GM19397 (cell line): ENCODE data around the gene EGLN1.

ENCODE experiments used
- ATAC-seq: cut with Tn5 transposase; IDR thresholded peaks from one replicate; pipeline ENCODE4 v1.9.1; 2021; ENCODE audit warnings: mild to moderate bottlenecking, moderate library complexity; ENCODE audit not compliant: unreplicated experiment

Gene EGLN1

DNA sequence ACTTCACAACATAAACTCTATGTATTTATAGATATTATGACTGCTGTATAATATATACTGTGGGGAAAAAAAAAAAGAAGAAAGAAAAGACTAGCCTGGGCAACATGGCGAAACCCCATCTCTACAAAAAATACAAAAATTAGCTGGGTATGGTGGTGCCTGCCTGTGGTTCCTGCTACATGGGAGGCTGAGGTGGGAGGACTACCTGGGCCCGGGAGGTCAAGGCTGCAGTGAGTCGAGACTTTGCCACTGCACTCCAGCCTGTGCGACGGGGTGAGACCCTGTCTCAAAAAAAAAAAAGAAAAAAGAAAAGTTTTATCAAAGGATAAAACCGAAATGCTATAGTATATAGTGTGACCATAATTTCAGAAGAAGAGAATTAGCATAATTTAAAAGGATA is 87.1 kb downstream of the EGLN1 start:
- no peak for ATAC-seq

DNA sequence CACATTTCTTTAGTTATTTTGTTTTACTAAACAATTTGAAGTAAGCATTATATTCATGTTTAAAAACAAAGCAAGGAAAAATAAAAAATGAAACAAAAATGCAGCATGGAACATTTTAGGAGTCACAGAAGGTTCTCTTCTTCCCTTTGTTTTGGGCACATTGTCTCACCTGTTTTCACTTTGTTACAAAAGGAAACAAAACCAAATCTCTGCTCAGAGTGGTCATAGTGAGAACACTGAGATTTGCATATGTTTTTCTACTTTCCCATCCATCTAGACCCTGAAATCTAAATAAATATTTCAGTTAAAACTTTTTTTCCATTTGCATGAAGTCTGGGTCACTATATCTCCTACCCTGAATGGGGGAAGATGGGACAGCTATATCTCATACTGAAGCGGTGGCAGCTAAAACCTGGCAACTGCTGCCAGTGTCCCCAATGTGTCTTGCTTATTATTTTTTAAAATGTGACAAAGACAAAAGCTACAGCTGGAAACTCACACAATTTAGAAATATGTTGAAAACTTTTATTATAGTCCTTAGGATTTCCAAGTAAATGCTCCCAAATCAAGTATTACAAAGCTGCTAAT is 87.9 kb downstream of the EGLN1 start:
- no peak for ATAC-seq

DNA sequence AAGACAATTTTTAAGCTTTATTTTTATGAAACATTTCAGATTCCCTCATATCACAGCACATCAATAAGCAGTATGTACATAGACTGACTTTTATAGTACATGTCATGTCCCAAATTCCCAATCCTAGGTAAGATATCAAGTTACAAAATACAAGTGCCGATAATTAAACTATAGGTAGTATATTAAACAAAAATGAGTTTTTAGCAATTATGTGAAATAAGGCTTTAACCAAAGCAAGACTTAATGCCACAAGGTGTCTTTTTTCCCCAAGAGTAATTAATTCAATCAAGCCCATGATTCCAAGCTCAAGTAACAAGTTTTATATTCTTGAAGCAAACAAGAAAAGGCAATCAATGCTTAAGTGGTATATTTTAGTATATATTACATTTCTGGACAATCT is 89.3 kb downstream of the EGLN1 start:
- no peak for ATAC-seq

DNA sequence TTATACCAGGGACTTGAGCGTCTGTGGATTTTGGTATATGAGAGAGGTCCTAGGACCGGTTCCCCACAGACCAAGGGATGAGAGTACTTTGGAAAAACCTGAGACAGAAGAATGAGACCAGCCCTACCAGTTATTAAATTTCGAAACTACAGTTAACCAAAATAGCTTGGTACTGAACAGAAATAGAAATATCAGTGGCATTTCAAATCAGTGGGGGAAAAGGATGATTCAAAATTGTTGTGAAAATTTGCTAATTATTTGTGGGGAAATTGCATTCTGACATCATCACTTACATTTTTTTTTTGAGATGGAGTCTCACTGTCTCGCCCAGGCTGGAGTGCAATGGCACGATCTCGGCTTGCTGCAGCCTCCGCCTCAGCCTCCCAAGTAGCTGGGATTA is 92.6 kb downstream of the EGLN1 start:
- ATAC-seq: no peak

DNA sequence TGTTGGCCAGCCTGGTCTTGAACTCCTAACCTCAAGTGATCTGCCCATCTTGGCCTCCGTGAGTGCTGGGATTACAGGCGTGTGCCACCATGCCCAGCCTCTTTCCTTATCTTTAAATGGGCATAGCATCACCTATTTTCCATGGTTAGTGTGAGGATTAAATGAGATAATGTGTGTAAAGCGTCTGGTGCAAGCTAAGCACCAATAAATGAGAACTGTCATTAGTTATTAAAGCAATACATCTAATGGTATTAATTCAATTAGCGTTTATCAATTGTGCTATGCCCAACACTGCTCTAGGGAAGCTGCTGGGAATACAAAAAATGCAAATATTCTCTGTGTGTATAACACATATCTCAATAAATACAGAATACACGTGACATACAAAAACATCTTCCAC is 94.5 kb downstream of the EGLN1 start:
- ATAC-seq: no peak

DNA sequence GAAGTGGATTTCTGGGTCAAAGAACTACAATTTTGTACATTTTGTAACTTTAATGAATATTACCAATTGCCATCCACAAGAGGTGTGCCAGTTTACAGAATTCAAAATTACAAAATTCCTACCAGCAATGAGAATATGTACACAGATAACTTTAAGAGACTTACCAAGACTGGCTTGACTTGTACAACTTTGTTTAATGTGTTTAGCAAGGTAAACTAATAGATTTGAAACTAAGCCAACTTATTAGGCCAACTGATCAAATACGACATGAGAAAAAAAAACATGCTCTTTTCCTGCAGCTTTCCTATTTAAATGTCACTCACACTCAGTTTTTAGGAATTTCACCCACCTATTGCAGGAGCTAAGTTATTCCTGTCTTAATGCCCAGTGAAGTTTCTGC is 95.8 kb downstream of the EGLN1 start:
- ATAC-seq: no peak

DNA sequence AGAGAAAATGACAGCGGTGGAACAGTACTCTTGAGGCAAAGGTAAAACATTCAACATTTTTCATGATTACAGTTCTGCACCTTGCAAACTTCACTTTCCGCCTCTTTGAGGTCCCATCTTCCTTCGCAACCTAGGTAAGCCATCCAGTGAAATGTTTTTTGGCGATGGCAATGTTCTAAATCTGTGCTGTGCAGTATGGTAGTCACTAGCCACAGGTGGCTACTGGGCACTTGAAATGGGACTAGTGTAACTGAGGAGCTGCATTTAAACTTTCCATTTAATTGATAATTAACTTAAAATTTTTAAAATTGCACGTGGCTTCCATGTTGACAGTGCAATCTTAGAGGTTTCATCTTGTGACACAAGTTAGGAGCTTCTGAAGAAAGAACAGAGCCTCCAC is 97.4 kb downstream of the EGLN1 start:
- no peak for ATAC-seq

DNA sequence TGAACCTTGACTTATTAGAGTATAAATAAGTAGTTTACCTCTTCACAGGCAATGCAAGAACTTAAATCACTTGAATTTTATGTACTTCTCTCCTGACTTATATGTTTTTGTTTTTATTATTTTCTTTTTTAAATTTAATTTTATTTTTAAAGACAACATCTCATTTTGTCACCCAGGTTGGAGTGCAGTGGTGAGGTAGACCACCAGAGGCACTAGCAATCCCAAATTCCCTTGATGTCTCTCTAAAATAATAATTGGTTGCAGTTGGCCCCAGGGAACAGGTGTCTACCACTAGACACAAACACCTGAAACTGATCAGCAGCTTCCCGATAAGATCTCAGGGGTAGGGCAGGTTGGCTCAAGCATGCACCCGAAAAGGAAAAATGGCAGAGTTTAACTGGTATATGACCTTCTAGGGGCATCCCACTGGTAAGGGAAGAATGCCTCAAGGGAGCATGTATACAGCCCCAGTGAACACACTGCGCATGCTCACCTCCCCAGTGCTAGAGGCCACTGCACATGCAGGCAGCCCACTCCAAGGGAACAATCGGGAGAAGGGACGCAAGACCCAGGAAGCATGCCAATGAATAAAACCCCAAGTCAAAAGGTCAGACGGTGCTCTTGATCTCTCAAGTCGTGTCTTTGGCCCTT is 99.1 kb downstream of the EGLN1 start:
- no peak for ATAC-seq

DNA sequence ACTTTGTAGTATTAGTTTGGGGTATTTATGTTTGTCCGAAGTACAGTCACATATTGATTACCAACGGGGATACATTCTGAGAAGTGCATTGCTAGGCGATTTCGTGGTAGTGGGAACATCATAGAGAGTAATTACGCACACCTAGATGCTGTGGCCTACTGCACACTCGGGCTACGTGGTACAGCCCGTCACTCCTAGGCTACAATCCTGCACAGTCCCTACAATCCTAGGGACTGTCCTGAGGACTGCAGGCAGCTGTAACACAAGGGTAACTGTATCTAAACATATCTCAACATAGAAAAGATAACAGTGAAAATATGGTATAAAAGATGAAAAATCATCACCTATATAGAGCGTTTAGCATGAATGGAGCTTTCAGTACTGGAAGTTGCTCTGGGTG is 103.0 kb downstream of the EGLN1 start:
- no peak for ATAC-seq

DNA sequence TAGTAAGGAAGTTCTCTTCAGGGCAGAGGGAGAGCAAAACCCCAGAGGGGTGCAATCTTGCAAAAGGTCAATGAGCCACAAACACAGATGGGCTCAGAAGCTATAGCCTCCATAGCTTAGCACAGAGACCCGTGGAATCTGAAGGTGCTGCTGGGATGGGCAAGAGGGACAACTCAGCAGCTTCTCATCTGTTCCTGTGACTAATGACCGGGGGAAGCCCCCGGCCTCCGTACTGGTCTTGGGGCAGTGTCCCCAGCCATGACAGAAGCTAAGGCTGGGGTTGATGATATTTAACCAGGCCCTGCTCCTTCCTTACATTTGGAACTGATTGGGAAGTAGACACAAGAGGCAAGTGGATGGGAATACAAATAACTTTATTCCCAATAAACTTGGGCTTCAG is 103.5 kb downstream of the EGLN1 start:
- no peak for ATAC-seq

DNA sequence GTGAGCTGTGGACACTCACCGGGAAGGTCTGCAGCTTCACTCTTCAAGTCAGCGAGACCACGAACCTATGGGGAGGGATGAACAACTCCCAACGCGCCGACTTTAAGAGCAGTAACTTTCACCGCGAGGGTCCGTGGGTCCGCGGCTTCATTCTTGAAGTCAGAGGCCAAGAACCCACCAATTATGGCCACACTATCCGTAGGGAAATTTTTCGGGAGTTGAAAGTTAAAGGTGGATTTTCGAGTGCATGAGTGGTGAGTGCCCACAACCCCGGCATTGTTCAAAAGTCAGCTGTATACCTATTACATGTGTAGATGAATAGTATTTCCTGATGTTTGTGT is 104.1 kb downstream of the EGLN1 start:
- no peak for ATAC-seq

DNA sequence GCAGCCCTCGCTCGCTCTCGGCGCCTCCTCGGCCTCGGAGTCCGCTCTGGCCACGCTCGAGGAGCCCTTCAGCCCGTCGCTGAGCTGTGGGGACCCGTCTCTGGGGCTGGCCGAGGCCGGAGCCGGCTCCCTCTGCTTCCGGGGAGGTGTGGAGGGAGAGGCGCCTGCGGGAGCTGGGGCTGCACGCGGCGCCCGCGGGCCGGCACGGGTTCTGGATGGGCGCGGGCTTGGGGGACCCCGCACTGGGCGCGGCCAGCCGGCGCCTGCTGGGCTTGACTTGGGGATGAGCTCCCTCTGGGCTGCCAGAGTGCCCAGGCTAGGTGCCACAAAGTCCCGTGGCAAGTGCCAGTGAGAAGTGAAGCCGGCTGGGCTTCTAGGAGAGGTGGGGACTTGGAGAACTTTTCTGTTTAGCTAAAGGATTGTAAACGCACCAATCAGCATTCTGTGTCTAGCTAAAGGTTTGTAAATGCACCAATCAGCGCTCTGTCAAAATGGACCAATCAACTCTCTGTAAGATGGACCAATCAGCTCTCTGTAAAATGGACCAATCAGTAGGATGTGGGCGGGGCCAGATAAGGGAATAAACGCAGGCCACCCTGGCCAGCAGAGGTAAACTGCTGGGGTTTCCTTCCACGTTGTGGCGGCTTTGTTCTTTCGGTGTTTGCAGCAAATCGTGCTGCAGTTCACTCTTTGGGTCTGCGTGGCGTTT is 104.6 kb downstream of the EGLN1 start:
- no peak for ATAC-seq

DNA sequence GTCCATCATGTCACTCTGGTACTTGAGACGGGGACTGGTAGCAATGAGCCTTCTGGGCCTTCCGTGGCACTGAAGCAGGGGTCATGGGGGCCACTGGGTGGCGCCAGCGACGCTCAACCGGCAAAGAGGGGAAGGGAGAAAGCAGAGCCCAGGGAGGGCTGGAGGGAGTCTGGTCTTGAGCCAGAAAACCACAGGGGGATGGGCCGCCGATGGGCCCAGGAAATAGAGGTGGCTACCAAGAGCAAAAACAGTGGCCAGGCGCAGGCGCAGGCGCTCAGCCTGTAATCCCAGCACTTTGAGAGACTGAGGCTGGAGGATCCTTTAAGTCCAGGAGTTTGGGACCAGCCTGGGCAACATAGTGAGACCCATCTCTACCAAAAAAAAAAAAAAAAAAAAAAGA is 106.2 kb downstream of the EGLN1 start:
- ATAC-seq: no peak
